ENCODE results near the gene RHBDL3.
"Not testable (repeated sequence)": the region's sequence is repeated elsewhere in the genome, so short reads cannot be mapped to it uniquely, and the experiment has no call there.

The RHBDL3 gene

GRCh38 chr17:32289471-32290070, 23.9 kb downstream of the RHBDL3 start:
- DNase-seq (ENCODE audit: low read depth), result no peak

DNA sequence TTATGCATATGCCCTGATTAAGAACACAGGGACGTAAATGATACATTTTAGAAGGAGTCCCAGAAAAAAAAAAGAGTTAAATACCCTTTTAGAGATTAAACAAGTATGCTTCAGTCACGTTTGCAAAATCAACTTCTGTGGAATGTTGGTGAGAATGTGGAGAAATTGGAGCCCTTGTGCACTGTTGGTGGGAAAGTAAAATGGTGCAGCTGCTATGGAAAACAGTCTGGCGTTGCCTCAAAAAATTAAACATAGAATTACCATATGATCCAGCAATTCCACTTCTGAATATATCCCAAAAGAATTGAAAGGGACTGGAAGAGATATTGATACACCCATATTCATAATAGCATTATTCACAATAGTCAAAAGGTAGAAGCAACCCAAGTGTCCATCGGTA, 26.5 kb downstream of the RHBDL3 start:
- DNase-seq (ENCODE audit: low read depth), result no peak

GRCh38 chr17:32297424-32297823, 31.8 kb downstream of the RHBDL3 start:
- DNase-seq (ENCODE audit: low read depth), result no peak

DNA sequence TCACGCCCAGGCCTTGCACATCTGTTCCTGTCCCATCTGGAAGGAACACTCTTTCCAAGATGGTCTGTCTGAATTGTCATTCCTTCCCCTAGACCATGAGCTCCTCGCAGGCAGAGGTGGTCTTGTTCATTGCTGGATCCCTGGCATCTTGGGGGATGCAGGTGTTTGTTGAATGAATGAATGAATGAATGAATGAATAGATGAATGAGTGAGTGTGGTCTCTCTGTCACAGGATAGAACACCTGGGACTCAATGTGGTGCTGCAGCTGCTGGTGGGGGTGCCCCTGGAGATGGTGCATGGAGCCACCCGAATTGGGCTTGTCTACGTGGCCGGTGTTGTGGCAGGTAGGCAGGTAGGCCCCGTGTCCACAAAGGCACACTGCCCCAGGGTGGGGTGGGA, 32.2 kb downstream of the RHBDL3 start:
- DNase-seq (ENCODE audit: low read depth), result no peak

- no peak for DNase-seq (ENCODE audit: low read depth)
These were observed 32.7 kb downstream of the RHBDL3 start for GRCh38 chr17:32298298-32298697.

DNA sequence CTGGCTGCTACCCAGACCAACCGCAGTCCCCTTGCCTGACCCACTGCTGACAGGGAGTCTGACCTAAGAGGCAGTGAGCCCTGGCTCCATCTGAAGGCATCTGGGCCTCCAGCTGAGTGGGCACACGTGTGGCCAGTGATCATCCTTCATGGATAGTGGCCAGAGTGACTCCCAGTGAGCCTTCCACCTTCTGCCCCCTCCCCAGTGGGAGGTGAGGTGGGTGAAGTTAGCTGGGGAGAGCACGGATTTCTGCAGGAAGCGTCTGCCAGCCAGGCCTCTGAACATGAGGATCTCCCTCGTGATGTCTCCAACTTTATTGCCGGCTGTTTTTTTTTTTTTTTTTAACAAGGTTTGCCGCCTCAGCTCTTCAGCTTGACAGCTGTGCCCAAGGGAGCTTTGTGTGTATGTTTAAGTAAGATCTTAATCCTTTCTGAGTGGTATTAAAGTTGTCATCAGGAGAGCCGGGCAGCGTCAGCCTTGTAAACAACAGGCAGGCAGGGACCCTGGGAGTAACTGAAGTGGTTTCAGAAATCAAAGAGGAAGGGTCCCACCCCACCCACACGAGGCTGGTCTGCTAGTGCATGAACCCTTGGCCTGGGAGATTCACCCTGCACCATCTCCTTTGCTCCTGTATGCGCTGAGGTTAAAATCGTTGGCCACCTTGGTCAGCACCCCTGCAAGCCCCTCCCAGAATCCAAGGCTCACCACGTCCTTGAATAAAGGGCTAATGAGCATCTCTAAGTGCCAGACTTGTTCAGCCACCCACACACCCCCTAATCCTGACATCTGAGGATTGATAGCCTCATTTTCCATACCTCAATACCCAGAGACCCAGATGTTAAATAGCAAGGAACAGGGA, 33.3 kb downstream of the RHBDL3 start:
- no peak for DNase-seq (ENCODE audit: low read depth)

- no peak for DNase-seq (ENCODE audit: low read depth)
These were observed 34.0 kb downstream of the RHBDL3 start for GRCh38 chr17:32299580-32300164.

DNA sequence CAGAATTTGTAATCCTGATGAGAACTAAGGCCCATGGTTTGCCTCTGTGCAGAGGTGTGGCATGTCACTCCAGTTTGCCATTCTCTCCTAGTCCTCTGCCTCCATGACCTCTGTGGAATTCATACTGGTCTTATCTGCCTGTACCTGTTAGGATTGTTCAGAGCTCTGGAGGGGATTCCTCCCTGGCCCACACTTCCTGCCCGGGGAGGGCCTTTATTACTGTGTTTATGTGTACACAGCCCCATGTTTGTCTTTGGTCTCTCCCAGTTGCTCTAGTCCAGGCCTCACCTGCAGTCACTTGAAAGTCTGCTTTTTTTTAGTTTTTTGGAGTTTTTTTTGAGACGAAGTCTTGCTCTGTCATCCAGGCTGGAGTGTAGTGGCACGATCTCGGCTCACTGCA, 36.4 kb downstream of the RHBDL3 start:
- no peak for DNase-seq (ENCODE audit: low read depth)

DNA sequence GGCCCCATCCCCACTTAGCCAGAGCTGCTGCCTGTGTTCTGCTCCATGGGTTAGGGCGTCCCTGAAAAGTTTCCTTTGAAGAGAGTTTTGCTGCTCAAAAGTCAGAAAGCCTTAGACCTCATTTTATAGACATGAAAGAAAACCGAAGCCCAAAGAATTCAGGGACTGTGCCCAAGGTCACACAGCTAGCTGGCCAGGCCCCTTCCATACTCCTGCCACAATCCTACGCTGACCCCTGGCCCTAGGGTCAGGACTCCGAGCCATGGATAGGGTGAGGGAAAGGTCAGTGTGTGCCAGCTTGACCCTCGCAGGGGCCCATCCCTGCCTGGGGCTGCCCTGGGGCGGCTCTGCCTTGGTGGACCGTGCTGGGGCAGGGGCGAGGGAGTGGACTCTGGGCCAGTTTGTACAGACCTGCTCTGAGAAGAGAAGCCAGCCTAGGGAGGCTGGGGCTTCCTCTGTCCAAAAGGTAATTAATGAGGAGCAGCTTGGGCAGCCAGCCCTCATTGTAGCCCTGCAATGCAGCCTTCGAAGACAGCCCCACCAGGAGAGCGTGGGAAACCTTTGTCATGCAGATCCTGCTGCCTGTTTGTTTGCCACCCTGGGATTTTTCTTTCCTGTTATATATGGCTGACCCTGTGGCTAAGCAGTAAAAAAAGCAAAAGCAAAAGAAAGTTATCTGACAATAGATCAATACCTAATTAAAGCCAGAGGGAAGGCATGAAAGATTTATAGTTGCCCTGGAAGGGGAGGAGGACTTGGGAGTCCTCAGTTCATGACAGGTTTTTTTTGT, 37.4 kb downstream of the RHBDL3 start:
- no peak for DNase-seq (ENCODE audit: low read depth)

DNA sequence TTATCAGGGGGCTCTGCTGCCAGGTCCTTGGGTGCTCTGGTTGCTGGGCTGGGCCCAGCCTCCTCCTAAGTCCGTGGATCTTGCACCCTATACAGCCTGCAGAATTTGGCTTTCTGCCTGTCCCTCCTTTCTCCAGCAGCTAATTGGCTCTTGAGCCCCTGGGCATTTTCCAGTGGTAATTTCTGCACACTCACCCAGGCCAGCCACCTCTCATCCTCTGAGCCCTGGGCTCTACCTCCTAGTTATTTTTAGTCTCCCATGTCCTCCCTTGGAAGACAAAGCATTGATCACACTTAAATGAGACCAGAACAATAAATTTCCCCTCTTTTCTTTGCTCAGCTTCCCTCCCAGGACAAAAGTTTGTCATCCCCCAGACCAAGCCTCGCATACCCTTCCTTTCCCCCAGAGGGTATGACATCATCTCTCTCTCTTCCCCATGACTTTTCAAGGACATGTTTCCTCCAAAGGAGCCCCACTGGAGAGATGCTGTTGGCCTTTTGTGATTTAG, 38.2 kb downstream of the RHBDL3 start:
- DNase-seq (ENCODE audit: low read depth), result no peak

- no peak for DNase-seq (ENCODE audit: low read depth)
These were observed 39.4 kb downstream of the RHBDL3 start for GRCh38 chr17:32305049-32305448.

DNA sequence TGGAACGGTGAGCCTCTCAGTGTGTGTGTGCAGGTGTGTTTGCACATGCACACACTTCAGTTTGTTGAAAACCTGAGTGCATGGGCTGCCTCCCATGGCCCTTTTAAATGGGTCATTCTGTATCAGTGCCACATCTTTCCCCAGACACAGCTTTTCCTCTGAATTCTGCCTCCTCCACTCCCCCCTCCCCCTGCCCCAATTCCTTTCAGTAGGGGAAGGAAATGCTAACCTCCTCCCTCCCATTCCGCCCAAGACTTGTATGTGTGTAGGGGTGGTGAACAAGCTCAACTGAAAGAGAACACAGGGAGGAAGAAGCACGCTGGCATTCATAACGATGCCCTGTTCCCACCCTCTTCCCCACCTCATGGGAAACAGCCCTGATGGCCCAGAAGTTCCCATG, 42.0 kb downstream of the RHBDL3 start:
- DNase-seq (ENCODE audit: low read depth), result no peak

DNA sequence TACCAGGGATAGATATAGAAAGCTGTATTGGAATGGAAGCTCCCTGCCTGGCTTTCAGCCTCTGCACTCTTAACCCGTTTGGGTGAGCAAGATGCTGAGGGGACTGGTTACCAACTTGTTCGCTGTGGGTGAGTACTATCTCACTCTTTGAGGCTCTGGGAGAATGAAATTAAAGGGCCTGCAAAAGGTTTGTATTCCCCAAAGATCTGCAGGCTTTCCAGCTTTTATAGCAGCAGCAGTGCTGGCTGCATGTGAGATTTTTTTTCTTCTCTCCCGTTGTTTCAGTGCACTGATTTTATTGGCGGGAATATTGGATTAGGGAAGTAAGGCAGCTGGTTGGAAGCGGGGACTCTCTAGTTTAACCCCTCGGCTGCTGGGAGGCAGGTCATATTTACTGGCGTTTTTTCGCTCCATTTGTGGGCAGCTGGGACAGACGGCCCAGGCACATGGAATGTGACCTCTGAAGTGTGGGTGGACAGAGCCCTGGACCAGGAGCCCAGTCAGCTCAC, 45.5 kb downstream of the RHBDL3 start:
- DNase-seq (ENCODE audit: low read depth), result no peak

DNA sequence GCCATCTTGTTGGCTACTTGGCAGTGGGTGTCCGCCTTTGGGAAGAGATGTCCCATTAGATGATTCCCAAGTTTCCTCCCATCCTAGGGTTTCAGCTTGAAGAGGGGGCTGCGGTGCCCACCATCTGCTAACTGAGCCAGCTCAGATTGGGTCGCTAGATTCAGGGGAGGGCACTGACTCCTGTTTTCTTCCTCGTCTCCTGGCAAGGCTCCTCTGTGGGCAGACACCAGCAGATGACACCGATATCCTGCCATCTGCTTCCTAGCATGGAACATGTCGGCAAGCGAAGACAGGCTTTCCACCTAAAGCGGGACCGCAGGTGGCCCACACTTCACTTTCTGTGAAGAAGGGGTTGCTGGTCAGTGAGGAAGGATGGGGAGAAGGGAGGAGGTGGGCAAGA, 49.0 kb downstream of the RHBDL3 start:
- DNase-seq (ENCODE audit: low read depth), result no peak

- DNase-seq (ENCODE audit: low read depth), result no peak
These were observed 49.5 kb downstream of the RHBDL3 start for GRCh38 chr17:32315171-32315570.

GRCh38 chr17:32316653-32317052, 51.0 kb downstream of the RHBDL3 start:
- not testable (repeated sequence) for DNase-seq (ENCODE audit: low read depth)

DNA sequence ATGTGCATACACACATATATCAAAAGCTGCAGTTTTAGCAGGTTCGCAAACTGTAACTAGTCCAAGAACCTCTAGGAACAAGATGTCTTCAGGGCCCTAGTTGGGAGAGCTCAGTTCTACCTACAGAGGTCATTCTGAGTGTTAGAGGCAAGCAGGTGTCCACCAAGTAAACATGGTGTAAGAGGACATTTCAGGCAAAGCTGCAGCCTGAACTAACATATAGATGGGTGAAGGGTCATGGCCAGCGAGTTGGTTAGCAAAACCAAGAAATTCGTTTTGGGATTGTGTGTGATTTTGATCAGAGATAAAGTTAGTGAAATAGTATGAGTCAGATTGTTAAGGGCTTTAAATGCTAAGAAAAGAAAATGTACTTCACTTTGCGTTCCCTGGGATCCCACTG, 51.7 kb downstream of the RHBDL3 start:
- DNase-seq (ENCODE audit: low read depth), result no peak

DNA sequence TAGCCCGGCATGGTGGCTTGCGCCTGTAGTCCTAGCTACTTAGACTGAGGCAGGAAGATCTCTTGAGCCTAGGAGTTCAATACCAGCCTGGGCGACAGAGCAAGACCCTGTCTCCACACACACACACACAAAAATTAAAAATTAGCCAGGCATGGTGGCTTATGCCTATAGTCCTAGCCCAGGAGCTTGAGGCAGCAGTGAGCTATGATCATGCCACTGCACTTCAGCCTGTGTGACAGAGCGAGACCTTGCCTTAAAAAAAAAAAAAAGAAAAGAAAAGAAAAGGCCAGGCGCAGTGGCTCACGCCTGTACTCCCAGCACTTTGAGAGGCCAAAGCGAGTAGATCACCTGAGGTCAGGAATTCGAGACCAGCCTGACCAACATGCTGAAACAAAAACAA, 52.4 kb downstream of the RHBDL3 start:
- DNase-seq (ENCODE audit: low read depth), result no peak

DNA sequence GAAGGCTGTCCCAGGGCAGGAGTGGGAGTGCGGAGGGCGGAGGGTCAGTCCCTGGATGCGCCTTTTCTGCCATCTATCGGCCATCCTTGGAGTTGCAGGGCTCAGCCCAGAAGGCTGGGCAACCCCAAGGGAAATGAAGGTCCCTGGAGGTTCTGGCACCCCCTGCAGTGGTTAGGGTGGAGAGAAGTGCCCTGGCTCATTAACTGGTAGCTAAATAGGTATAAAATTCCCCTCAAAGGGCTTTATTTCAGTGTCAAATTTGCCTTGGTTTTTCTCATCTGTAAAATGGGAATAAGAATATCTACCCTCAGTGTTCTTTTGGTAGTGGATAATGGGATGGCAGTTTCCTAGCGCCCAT, 53.9 kb downstream of the RHBDL3 start:
- peak; percentile 68 for DNase-seq (ENCODE audit: low read depth)

DNA sequence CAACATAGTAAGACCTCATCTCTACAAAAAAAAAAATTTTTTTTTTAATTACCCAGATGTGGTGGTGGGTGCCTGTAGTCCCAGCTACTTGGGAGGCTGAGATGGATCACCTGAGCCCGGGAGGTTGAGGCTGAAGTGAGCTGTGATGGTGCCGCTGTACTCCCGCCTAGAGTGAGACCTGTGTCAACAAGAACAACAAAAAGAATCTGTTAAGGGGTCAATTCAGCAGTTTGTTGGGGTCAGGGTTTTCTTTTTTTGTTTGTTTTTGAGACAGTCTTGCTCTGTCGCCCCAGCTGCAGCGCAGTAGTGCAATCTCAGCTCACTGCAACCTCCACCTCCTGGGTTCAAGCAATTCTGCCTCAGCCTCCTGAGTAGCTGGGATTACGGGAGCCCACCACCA, 54.4 kb downstream of the RHBDL3 start:
- DNase-seq (ENCODE audit: low read depth), result not testable (repeated sequence)

GRCh38 chr17:32320847-32321246, 55.2 kb downstream of the RHBDL3 start:
- DNase-seq (ENCODE audit: low read depth), result no peak

DNA sequence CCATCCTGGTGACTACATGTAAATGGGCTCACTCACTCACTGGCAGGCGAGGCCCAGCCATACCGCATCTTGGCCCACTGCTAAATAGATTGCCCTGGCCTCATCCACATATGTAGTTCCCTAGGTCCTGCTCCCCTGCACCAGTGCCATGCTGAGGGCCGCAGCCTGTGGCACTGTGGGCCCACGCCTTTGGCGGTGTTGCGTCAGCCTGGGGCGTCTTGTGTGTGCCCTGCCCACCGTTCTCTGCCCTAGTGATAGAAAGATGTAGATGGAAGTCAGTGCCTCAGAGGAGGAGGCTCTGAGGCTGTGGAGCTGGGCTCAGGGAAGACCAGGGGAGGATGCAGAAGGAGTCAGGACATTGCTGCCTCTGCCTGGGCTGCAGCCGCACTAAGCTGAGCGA, 57.4 kb downstream of the RHBDL3 start:
- DNase-seq (ENCODE audit: low read depth), result no peak
